HepG2 (cell line): Measurements from ENCODE around the gene CBX2. TPM values are rescaled to one million over a fixed set of nuclear protein-coding genes. Genes with fewer than 3 reads are reported as not detected.

ENCODE experiments used
- ATAC-seq: fragments of 200-7000 bp; cut with Tn5 transposase; 3 replicates; pipeline ENCODE4 v1.9.1; 2020; ENCODE audit warnings: mild to moderate bottlenecking, moderate library complexity
- BruUV-seq: library from RNA; stranded (reverse); fragments of 400-500 nt; replicated peaks from 2 replicates; lab custom pipeline; 2021; lab: Mats Ljungman, UMichigan
- CTCF ChIA-PET: fragments of 300-600 bp; formaldehyde crosslinking; extraction: SDS; loops from one replicate; lab custom pipeline; 2021; ENCODE audit warnings: low total read pairs, inconsistent platforms, low intra/inter-chr PET ratio; lab: Yijun Ruan, JAX
- POLR2A ChIA-PET: fragments of 350-600 bp; sonication (Branson Sonifier 250); formaldehyde crosslinking; loops from one replicate; lab custom pipeline; 2020; ENCODE audit warnings: antibody characterized with exemption, inconsistent platforms; lab: Yijun Ruan, JAX
- DNase-seq: peaks from one replicate; pipeline ENCODE4 v3.0.0-alpha.2; 2015; ENCODE audit warnings: low spot score
- FAIRE-seq: peaks from 3 replicates; lab custom pipeline; 2011; peaks lifted over from hg19 to GRCh38; lab: Jason Lieb, UNC
- H2AFZ ChIP-seq: one replicate; pipeline ENCODE4 v1.6.1; 2011; ENCODE audit warnings: low read length, inconsistent platforms
- H3K27ac ChIP-seq: fragments of 300-600 bp; 3 replicates; pipeline ENCODE4 v1.8.0; 2011; ENCODE audit warnings: mixed run types, mild to moderate bottlenecking, mixed read lengths, low read length, inconsistent platforms; ENCODE audit not compliant: insufficient read depth; ENCODE audit errors: extremely low read length
- H3K27me3 ChIP-seq, 2 experiments: fragments of 200-600 bp in 1 of 2; 2 replicates in 1 of 2; 3 replicates in 1 of 2; pipeline versions ENCODE4 v1.6.0 to v1.8.0; 2011; ENCODE audit warnings: low read length in 2 of 2, mild to moderate bottlenecking in 2 of 2, moderate library complexity in 2 of 2, inconsistent platforms in 1 of 2; ENCODE audit not compliant: insufficient read depth in 2 of 2, control insufficient read depth in 1 of 2
- H3K36me3 ChIP-seq, 2 experiments: fragments of 200-600 bp in 1 of 2; replicated peaks in 1 of 2; 2 replicates in 1 of 2; 3 replicates in 1 of 2; pipeline versions ENCODE4 v1.5.1 to v1.8.0; 2011; ENCODE audit warnings: low read length in 2 of 2, inconsistent platforms in 1 of 2; ENCODE audit not compliant: insufficient read depth in 2 of 2, control insufficient read depth in 1 of 2
- H3K4me1 ChIP-seq: 2 replicates; pipeline ENCODE4 v1.5.1; 2012; ENCODE audit warnings: low read length, inconsistent platforms; ENCODE audit not compliant: insufficient read depth
- H3K4me2 ChIP-seq: 2 replicates; pipeline ENCODE4 v1.6.0; 2011; ENCODE audit warnings: low read depth, low read length, inconsistent platforms
- H3K4me3 ChIP-seq, 3 experiments: fragments of 200-600 bp in 1 of 3; sonication (generic), shearing (Covaris generic) in 1 of 3; replicated peaks in 1 of 3; 2 replicates each; pipeline ENCODE4 v1.5.1; 2011 to 2016; ENCODE audit warnings: low read length in 3 of 3, inconsistent platforms in 2 of 3, low read depth in 2 of 3, mild to moderate bottlenecking in 2 of 3, control low read depth in 1 of 3, mixed read lengths in 1 of 3; ENCODE audit not compliant: insufficient read depth in 1 of 3
- H3K79me2 ChIP-seq: one replicate; pipeline ENCODE4 v1.6.1; 2011; ENCODE audit warnings: low read length, inconsistent platforms; ENCODE audit not compliant: insufficient read depth
- H3K9ac ChIP-seq: 2 replicates; pipeline ENCODE4 v1.6.0; 2011; ENCODE audit warnings: mild to moderate bottlenecking, low read depth, low read length, inconsistent platforms; ENCODE audit not compliant: insufficient read depth
- H3K9me3 ChIP-seq: 2 replicates; pipeline ENCODE4 v1.5.1; 2012; ENCODE audit warnings: mild to moderate bottlenecking, low read length
- H4K20me1 ChIP-seq: 2 replicates; pipeline ENCODE4 v1.6.0; 2011; ENCODE audit warnings: inconsistent platforms, mild to moderate bottlenecking, low read length, moderate library complexity; ENCODE audit not compliant: insufficient read depth
- ARID4A ChIP-seq: sonication (generic); formaldehyde crosslinking; IDR thresholded peaks from 2 replicates; pipeline ENCODE4 v1.5.0; 2020; ENCODE audit warnings: mild to moderate bottlenecking, missing genetic modification reagents, borderline replicate concordance
- E2F1 ChIP-seq: sonication (generic); formaldehyde crosslinking; IDR thresholded peaks from 2 replicates; pipeline ENCODE4 v1.5.0; 2020; ENCODE audit warnings: missing genetic modification reagents
- FIP1L1 ChIP-seq: fragments of 200-400 bp; formaldehyde crosslinking; IDR thresholded peaks from 2 replicates; pipeline ENCODE4 v1.6.1; 2018; ENCODE audit warnings: low read depth, mild to moderate bottlenecking, low read length, moderate library complexity, borderline replicate concordance; ENCODE audit not compliant: insufficient read depth
- GTF2F1 ChIP-seq: fragments of 150-350 bp; IDR thresholded peaks from 2 replicates; pipeline ENCODE4 v1.6.1; 2014; ENCODE audit warnings: low read length
- IRX3 ChIP-seq: sonication (generic); formaldehyde crosslinking; IDR thresholded peaks from 2 replicates; pipeline ENCODE4 v1.8.1; 2023; ENCODE audit warnings: mild to moderate bottlenecking, low read depth, missing genetic modification reagents, borderline replicate concordance
- SALL1 ChIP-seq: sonication (generic); formaldehyde crosslinking; IDR thresholded peaks from 2 replicates; pipeline ENCODE4 v1.8.0; 2022; ENCODE audit warnings: mild to moderate bottlenecking, missing genetic modification reagents
- SIN3B ChIP-seq: fragments of 150-350 bp; IDR thresholded peaks from 2 replicates; pipeline ENCODE4 v1.6.1; 2014; ENCODE audit warnings: low read length
- SIX1 ChIP-seq: sonication (generic); formaldehyde crosslinking; IDR thresholded peaks from 2 replicates; pipeline ENCODE4 v1.4.0; 2020; ENCODE audit warnings: missing genetic modification reagents, borderline replicate concordance
- THYN1 ChIP-seq: sonication (generic); formaldehyde crosslinking; IDR thresholded peaks from 2 replicates; pipeline ENCODE4 v1.8.1; 2023; ENCODE audit warnings: low read depth, mild to moderate bottlenecking, moderate library complexity, missing genetic modification reagents, borderline replicate concordance
- TOPORS ChIP-seq: sonication (generic); formaldehyde crosslinking; IDR thresholded peaks from 2 replicates; pipeline ENCODE4 v1.8.0; 2023; ENCODE audit warnings: mild to moderate bottlenecking, missing genetic modification reagents
- ZNF276 ChIP-seq: sonication (generic); formaldehyde crosslinking; IDR thresholded peaks from 2 replicates; pipeline ENCODE4 v1.4.0; 2020; ENCODE audit warnings: mild to moderate bottlenecking, low read depth, missing genetic modification reagents
- ZNF383 ChIP-seq: sonication (generic); formaldehyde crosslinking; IDR thresholded peaks from 2 replicates; pipeline ENCODE4 v1.4.0; 2020; ENCODE audit warnings: missing genetic modification reagents, mild to moderate bottlenecking, borderline replicate concordance
- WGBS: methylation state at CpG from one replicate; pipeline ENCODE4 v1.1.6; 2017; ENCODE audit warnings: low lambda C conversion rate; 5-methylcytosine and 5-hydroxymethylcytosine counted together
- in situ Hi-C: cut with HindIII; loops from 2 replicates; pipeline ENCODE4 v1.10.0; 2017; ENCODE audit warnings: low pct_unique_long_range_greater_than_20kb; ENCODE audit not compliant: extremely low pct_ligation_motif_present
- intact Hi-C: fragments of 100-400 bp; cut with micrococcal nuclease; formaldehyde crosslinking; loops from one replicate; pipeline ENCODE4 v1.10.0; 2022; ENCODE audit not compliant: unreplicated experiment
- polyA plus RNA-seq, 8 experiments: library from polyadenylated mRNA; depleted of rRNA in 3 of 8; stranded (reverse) in 7 of 8; unstranded in 1 of 8; fragments of >200 nt; fragmentation: Illumina TruSeq in 4 of 8; extraction: Trizol in 4 of 8; gene quantifications; 2 replicates each; pipeline versions ENCODE4 v1.2.1 to v1.2.3, GENCODE V29; 2011 to 2016; ENCODE audit warnings: low read depth in 4 of 8, missing spikeins in 1 of 8, mixed read lengths in 1 of 8; ENCODE audit not compliant: insufficient read depth in 1 of 8
- total RNA-seq, 5 experiments: library from RNA; depleted of rRNA; stranded (reverse); fragments of >200 nt; fragmentation: Illumina TruSeq; extraction: Trizol; gene quantifications; 2 replicates each; pipeline ENCODE4 v1.2.3, GENCODE V29; 2016; ENCODE audit warnings: low read depth in 1 of 5
- TF ChIP-seq, protein P1 (sequence below): sonication (generic); formaldehyde crosslinking; IDR thresholded peaks from 2 replicates; pipeline ENCODE4 v1.9.0; 2021; ENCODE audit warnings: missing genetic modification reagents, mild to moderate bottlenecking, borderline replicate concordance

Gene CBX2
- total and polyA plus RNA-seq, 2 of the 13 experiments (the other 11 are each of a cell fraction or from before 2014, with no cell fraction given), result 14.5 to 31.1 TPM

- Histone ChIP-seq H3K27ac (no peak overlapping the region), H3K9ac (peak overlapping the region; percentile 64; the same call in 1 of the 2 replicates), H3K4me3 (peak overlapping the region; percentile 52 to 74 (median 62)), H3K4me2 (peak overlapping the region; percentile 86), H3K79me2 (no peaks in the 10 kb centered on the region), H3K27me3 (peaks cover 14 to 61% of the 10 kb centered on the region in 2 experiments), H3K4me1 (peaks cover 44% of the 10 kb centered on the region), H4K20me1 (no peaks in the 10 kb centered on the region), H3K36me3 (no peaks in the 10 kb centered on the region), H2AFZ (no peak overlapping the region), H3K9me3 (no peaks in the 10 kb centered on the region)
- WGBS, result 13% methylated on average over 37 of the region's 72 CpGs
- ChIA-PET POLR2A (interaction anchor here (0.8 to 16.5 kb wide), 14 partner anchors 8 to 181 kb away, joined by 3 to 274 read pairs (median 10); partner anchors contain the start of genes CBX4 and CBX8), CTCF (interaction anchor here (2.3 kb wide), 2 partner anchors 22 to 23 kb away, joined by 12 to 14 read pairs; no protein-coding TSS in a partner anchor)
- DNase-seq (no peak), FAIRE-seq (no peak), ATAC-seq (no peak)
- in situ Hi-C loops, result loop anchor here (5.0 kb wide), 1 partner anchor 180 kb away; no protein-coding TSS in a partner anchor
- intact Hi-C loops, result no loop called here
- BruUV-seq, result no TSS peak
- no peak for TF ChIP-seq ARID4A
- TF ChIP-seq THYN1 (CRISPR knock-in tag), result no peak
- no peak for TF ChIP-seq SIX1 (CRISPR knock-in tag)
- TF ChIP-seq SALL1 (CRISPR knock-in tag), result no peak
- peak; percentile 46; the same call in 1 of the 2 replicates for TF ChIP-seq E2F1 (CRISPR knock-in tag)
- no peak for TF ChIP-seq FIP1L1
- no peak for TF ChIP-seq ZNF276
- no peak for TF ChIP-seq ZNF383 (CRISPR knock-in tag)
- TF ChIP-seq TOPORS, result no peak
- no peak for TF ChIP-seq GTF2F1
- no peak for TF ChIP-seq SIN3B
- TF ChIP-seq IRX3 (CRISPR knock-in tag), result no peak
- TF ChIP-seq, protein P1, sequence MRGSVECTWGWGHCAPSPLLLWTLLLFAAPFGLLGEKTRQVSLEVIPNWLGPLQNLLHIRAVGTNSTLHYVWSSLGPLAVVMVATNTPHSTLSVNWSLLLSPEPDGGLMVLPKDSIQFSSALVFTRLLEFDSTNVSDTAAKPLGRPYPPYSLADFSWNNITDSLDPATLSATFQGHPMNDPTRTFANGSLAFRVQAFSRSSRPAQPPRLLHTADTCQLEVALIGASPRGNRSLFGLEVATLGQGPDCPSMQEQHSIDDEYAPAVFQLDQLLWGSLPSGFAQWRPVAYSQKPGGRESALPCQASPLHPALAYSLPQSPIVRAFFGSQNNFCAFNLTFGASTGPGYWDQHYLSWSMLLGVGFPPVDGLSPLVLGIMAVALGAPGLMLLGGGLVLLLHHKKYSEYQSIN (CRISPR knock-in tag), result no peak
These were observed 34.7 kb downstream of the CBX2 start for GRCh38 chr17:79812353-79813258.
